GM23338 (cell line): ENCODE measurements around the gene TRAF3. TPM values are rescaled to one million over a fixed set of nuclear protein-coding genes. Genes with fewer than 3 reads are reported as not detected.

Experiments
- ATAC-seq: fragments of 200-7000 bp; cut with Tn5 transposase; 3 replicates; pipeline ENCODE4 v1.9.1; 2020
- DNase-seq: peaks from one replicate; pipeline ENCODE4 v3.0.0-alpha.2; 2015; ENCODE audit warnings: low spot score
- H2AFZ ChIP-seq: fragments of 200-600 bp; sonication (generic); 2 replicates; pipeline ENCODE4 v1.8.0; 2016; ENCODE audit warnings: antibody characterized with exemption, mild to moderate bottlenecking, moderate library complexity
- H3F3A ChIP-seq: fragments of 200-600 bp; sonication (generic); replicated peaks from 2 replicates; pipeline ENCODE4 v1.8.0; 2017; ENCODE audit warnings: antibody characterized with exemption, mixed run types, low read depth
- H3K27ac ChIP-seq: fragments of 200-600 bp; sonication (generic); 2 replicates; pipeline ENCODE4 v1.6.1; 2016; ENCODE audit warnings: low read depth
- H3K27me3 ChIP-seq: fragments of 200-600 bp; sonication (generic); 2 replicates; pipeline ENCODE4 v1.8.0; 2016; ENCODE audit warnings: mild to moderate bottlenecking, mixed run types, moderate library complexity; ENCODE audit not compliant: insufficient read depth
- H3K36me3 ChIP-seq: fragments of 200-600 bp; sonication (generic); 2 replicates; pipeline ENCODE4 v1.8.0; 2016; ENCODE audit warnings: mild to moderate bottlenecking; ENCODE audit not compliant: insufficient read depth
- H3K4me1 ChIP-seq: fragments of 200-600 bp; sonication (generic); 2 replicates; pipeline ENCODE4 v1.8.0; 2016; ENCODE audit warnings: mild to moderate bottlenecking, moderate library complexity; ENCODE audit not compliant: insufficient read depth
- H3K4me2 ChIP-seq: fragments of 200-600 bp; sonication (generic); 2 replicates; pipeline ENCODE4 v1.7.1; 2017; ENCODE audit warnings: mixed run types
- H3K4me3 ChIP-seq: fragments of 200-600 bp; sonication (generic); 2 replicates; pipeline ENCODE4 v1.6.1; 2016; ENCODE audit warnings: mixed run types
- H3K79me2 ChIP-seq: fragments of 200-600 bp; sonication (generic); replicated peaks from 2 replicates; pipeline ENCODE4 v1.8.0; 2017; ENCODE audit warnings: mild to moderate bottlenecking; ENCODE audit not compliant: insufficient read depth
- H3K9me2 ChIP-seq: fragments of 200-600 bp; sonication (generic); 2 replicates; pipeline ENCODE4 v1.8.0; 2017; ENCODE audit not compliant: insufficient read depth
- H4K20me1 ChIP-seq: fragments of 200-600 bp; sonication (generic); replicated peaks from 2 replicates; pipeline ENCODE4 v1.8.0; 2017; ENCODE audit warnings: mild to moderate bottlenecking; ENCODE audit not compliant: insufficient read depth
- H3K27ac Mint-ChIP-seq: 2 replicates; pipeline ENCODE4 v1.8.0; 2020; ENCODE audit warnings: inconsistent platforms, mild to moderate bottlenecking, moderate library complexity, mixed read lengths
- H3K27me3 Mint-ChIP-seq: 3 replicates; pipeline ENCODE4 v1.8.0; 2022; ENCODE audit warnings: low read depth, mild to moderate bottlenecking, moderate library complexity, mixed read lengths, inconsistent platforms; ENCODE audit not compliant: insufficient read depth, poor library complexity
- H3K36me3 Mint-ChIP-seq: 3 replicates; pipeline ENCODE4 v1.8.0; 2021; ENCODE audit warnings: low read depth, mild to moderate bottlenecking, inconsistent platforms, moderate library complexity, mixed read lengths
- H3K4me1 Mint-ChIP-seq: 3 replicates; pipeline ENCODE4 v1.8.0; 2020; ENCODE audit warnings: mild to moderate bottlenecking, inconsistent platforms, mixed read lengths
- H3K4me3 Mint-ChIP-seq: 3 replicates; pipeline ENCODE4 v1.8.0; 2021; ENCODE audit warnings: moderate library complexity, mild to moderate bottlenecking, inconsistent platforms, mixed read lengths
- H3K9me3 Mint-ChIP-seq: 3 replicates; pipeline ENCODE4 v1.8.0; 2020; ENCODE audit warnings: moderate library complexity, mild to moderate bottlenecking, inconsistent platforms, mixed read lengths
- CREB1 ChIP-seq: fragments of 250-450 bp; sonication (Bioruptor Pico); IDR thresholded peaks from 2 replicates; pipeline ENCODE4 v1.5.0; 2020; ENCODE audit warnings: low read depth, mild to moderate bottlenecking, moderate library complexity
- EZH2 ChIP-seq: fragments of 200-600 bp; sonication (generic); IDR thresholded peaks from one replicate; pipeline ENCODE4 v1.8.0; 2017; ENCODE audit warnings: antibody characterized with exemption, mild to moderate bottlenecking, low read depth; ENCODE audit not compliant: unreplicated experiment
- EZH2phosphoT487 ChIP-seq: fragments of 200-600 bp; sonication (generic); IDR thresholded peaks from one replicate; pipeline ENCODE4 v1.8.1; 2018; ENCODE audit warnings: antibody characterized with exemption; ENCODE audit not compliant: unreplicated experiment
- JUNB ChIP-seq: IDR thresholded peaks from one replicate; pipeline ENCODE4 v1.6.1; 2016; ENCODE audit warnings: antibody characterized with exemption; ENCODE audit not compliant: unreplicated experiment
- NANOG ChIP-seq: IDR thresholded peaks from 2 replicates; pipeline ENCODE4 v1.6.1; 2016; ENCODE audit warnings: antibody characterized with exemption, borderline replicate concordance
- POLR2AphosphoS5 ChIP-seq: IDR thresholded peaks from 2 replicates; pipeline ENCODE4 v1.6.1; 2016; ENCODE audit warnings: antibody characterized with exemption, low read depth
- REST ChIP-seq: IDR thresholded peaks from one replicate; pipeline ENCODE4 v1.6.1; 2018; ENCODE audit warnings: antibody characterized with exemption; ENCODE audit not compliant: unreplicated experiment
- STAT1 ChIP-seq: IDR thresholded peaks from one replicate; pipeline ENCODE4 v1.6.1; 2016; ENCODE audit warnings: antibody characterized with exemption; ENCODE audit not compliant: unreplicated experiment
- ZNF114 ChIP-seq: fragments of 250-450 bp; sonication (Bioruptor Pico); IDR thresholded peaks from 2 replicates; pipeline ENCODE4 v1.5.0; 2020; ENCODE audit warnings: mild to moderate bottlenecking, moderate library complexity
- ZNF331 ChIP-seq: fragments of 250-450 bp; sonication (Bioruptor Pico); IDR thresholded peaks from 2 replicates; pipeline ENCODE4 v1.5.0; 2020; ENCODE audit warnings: low read depth, mild to moderate bottlenecking, moderate library complexity
- ZNF462 ChIP-seq: fragments of 250-450 bp; sonication (Bioruptor Pico); IDR thresholded peaks from 2 replicates; pipeline ENCODE4 v1.5.0; 2020; ENCODE audit warnings: mild to moderate bottlenecking, moderate library complexity
- polyA plus RNA-seq: library from polyadenylated mRNA; unstranded; fragments of >200 nt; fragmentation: Nextera tagmentation; extraction: Ambion mirVana; gene quantifications from 2 replicates; pipeline ENCODE4 v1.2.1, GENCODE V29; 2016
- total RNA-seq: library from RNA; depleted of rRNA; stranded (reverse); fragments of >200 nt; shearing (Covaris generic); gene quantifications from 2 replicates; pipeline ENCODE4 v1.2.3, GENCODE V29; 2014
- TF ChIP-seq, protein P1 (sequence below), 2 experiments: fragments of 200-600 bp in 1 of 2; sonication (generic) in 1 of 2; conservative IDR thresholded peaks; 2 replicates each; pipeline versions ENCODE4 v1.5.1 to v1.6.1; 2016 to 2017; ENCODE audit warnings: antibody characterized with exemption in 2 of 2, low read depth in 2 of 2, mild to moderate bottlenecking in 2 of 2, moderate library complexity in 1 of 2
- TF ChIP-seq, protein P2 (sequence below): IDR thresholded peaks from 2 replicates; pipeline ENCODE4 v1.6.1; 2016; ENCODE audit warnings: antibody characterized with exemption

Gene TRAF3
- total and polyA plus RNA-seq, 2 experiments from 2014 or later, result 3.7 to 9.3 TPM

DNA sequence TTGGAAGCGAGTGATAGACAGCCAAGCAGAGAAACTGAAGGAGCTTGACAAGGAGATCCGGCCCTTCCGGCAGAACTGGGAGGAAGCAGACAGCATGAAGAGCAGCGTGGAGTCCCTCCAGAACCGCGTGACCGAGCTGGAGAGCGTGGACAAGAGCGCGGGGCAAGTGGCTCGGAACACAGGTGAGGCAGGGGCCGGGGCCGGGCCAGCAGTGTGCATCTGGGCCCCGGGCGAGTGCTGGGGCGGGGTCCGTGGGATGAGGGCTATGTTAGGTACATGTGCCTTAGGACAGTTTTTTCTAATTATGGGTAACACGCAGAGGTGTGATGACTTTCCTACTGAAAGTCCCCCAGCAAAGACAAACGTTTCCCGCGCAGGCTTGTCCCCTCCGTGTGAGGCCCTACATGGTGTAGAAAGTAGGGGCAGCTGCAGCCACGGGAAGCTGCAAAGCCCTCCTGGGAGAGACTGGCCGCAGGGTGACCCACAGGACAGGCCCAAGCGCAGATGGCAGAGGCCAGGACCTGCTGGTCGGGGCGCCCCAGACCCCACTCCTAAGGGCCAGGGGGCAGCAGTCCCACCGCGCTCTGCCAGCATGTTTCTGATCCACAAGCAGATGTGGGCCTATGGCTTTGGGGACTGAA lies 126.1 kb downstream of the TRAF3 start:
- H3K4me1 ChIP-seq, result no peaks in the 10 kb centered on the region
- H3K36me3 ChIP-seq, result no peaks in the 10 kb centered on the region
- no peaks in the 10 kb centered on the region for H4K20me1 ChIP-seq
- peaks cover 4% of the 10 kb centered on the region; the same call in 2 of the 3 replicates for H3K4me1 Mint-ChIP-seq
- TF ChIP-seq REST (no peak), ZNF462 (no peak), JUNB (no peak), EZH2 (no peak), ZNF114 (CRISPR knock-in tag) (no peak), ZNF331 (no peak), EZH2phosphoT487 (no peak), POLR2AphosphoS5 (no peak), CREB1 (no peak), NANOG (no peak), STAT1 (no peak)
- TF ChIP-seq, protein P1, sequence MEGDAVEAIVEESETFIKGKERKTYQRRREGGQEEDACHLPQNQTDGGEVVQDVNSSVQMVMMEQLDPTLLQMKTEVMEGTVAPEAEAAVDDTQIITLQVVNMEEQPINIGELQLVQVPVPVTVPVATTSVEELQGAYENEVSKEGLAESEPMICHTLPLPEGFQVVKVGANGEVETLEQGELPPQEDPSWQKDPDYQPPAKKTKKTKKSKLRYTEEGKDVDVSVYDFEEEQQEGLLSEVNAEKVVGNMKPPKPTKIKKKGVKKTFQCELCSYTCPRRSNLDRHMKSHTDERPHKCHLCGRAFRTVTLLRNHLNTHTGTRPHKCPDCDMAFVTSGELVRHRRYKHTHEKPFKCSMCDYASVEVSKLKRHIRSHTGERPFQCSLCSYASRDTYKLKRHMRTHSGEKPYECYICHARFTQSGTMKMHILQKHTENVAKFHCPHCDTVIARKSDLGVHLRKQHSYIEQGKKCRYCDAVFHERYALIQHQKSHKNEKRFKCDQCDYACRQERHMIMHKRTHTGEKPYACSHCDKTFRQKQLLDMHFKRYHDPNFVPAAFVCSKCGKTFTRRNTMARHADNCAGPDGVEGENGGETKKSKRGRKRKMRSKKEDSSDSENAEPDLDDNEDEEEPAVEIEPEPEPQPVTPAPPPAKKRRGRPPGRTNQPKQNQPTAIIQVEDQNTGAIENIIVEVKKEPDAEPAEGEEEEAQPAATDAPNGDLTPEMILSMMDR (conservative IDR thresholded peaks at IDR 0.05; ENCODE audit: low read depth in 2 of 2), result no peak
- TF ChIP-seq, protein P2, sequence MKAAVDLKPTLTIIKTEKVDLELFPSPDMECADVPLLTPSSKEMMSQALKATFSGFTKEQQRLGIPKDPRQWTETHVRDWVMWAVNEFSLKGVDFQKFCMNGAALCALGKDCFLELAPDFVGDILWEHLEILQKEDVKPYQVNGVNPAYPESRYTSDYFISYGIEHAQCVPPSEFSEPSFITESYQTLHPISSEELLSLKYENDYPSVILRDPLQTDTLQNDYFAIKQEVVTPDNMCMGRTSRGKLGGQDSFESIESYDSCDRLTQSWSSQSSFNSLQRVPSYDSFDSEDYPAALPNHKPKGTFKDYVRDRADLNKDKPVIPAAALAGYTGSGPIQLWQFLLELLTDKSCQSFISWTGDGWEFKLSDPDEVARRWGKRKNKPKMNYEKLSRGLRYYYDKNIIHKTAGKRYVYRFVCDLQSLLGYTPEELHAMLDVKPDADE, result no peak
- H3K9me3 Mint-ChIP-seq, result peaks cover 23% of the 10 kb centered on the region
- DNase-seq (no peak), ATAC-seq (no peak)
- no peak overlapping the region for H3K4me2 ChIP-seq
- H3K9me2 ChIP-seq, result no peaks in the 10 kb centered on the region
- no peaks in the 10 kb centered on the region for H3K27me3 ChIP-seq
- no peak overlapping the region for H3K4me3 Mint-ChIP-seq
- peaks cover 4% of the 10 kb centered on the region for H3K27me3 Mint-ChIP-seq
- H3F3A ChIP-seq, result 0 out of 2 replicates have a peak, but pooled peaks cover 4% of the 10 kb centered on the region
- H3K79me2 ChIP-seq, result no peaks in the 10 kb centered on the region
- H3K27ac Mint-ChIP-seq, result no peak overlapping the region; the same call in 1 of the 2 replicates
- no peak overlapping the region for H2AFZ ChIP-seq
- H3K4me3 ChIP-seq, result no peak overlapping the region
- H3K27ac ChIP-seq, result no peak overlapping the region
- peaks cover 39% of the 10 kb centered on the region for H3K36me3 Mint-ChIP-seq
